Peyer's patch (tissue), 4 donors: ENCODE results near the gene GABRG3.

Experiments
- POLR2A ChIP-seq, 2 donors: fragments of 450-650 bp; IDR thresholded peaks; one replicate each; pipeline ENCODE4 v1.5.1; 2017; ENCODE audit warnings: antibody characterized with exemption in 2 of 2, mild to moderate bottlenecking in 2 of 2, moderate library complexity in 2 of 2
- TF ChIP-seq, protein P1 (sequence below), 6 experiments: fragments of 450-650 bp in 4 of 6; fragments of 200-600 bp in 2 of 6; sonication (generic) in 1 of 6; IDR thresholded peaks; one replicate each; pipeline ENCODE4 v1.5.1; 2017 to 2019; ENCODE audit warnings: antibody characterized with exemption in 6 of 6, mild to moderate bottlenecking in 3 of 6, moderate library complexity in 1 of 6

DNA sequence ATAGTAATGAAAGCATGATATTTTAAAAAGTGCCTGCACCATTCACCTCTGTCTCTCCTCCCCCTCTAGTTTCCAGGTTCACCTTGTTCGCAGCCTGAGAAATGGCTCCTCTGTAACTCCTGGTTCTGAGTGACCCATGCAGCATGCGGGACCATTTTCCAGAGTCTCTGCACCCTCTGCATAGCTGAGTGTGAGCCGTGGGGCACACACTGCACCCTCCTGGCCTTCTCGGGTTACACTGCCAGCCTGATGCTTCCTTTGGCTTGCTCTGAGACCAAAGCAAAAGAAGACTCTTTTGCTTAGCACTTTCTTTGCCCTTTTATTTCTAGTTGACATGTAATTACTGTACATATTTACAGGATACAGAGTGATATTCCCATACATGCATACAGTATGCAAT is 287.3 kb downstream of the GABRG3 start:
- TF ChIP-seq, protein P1, sequence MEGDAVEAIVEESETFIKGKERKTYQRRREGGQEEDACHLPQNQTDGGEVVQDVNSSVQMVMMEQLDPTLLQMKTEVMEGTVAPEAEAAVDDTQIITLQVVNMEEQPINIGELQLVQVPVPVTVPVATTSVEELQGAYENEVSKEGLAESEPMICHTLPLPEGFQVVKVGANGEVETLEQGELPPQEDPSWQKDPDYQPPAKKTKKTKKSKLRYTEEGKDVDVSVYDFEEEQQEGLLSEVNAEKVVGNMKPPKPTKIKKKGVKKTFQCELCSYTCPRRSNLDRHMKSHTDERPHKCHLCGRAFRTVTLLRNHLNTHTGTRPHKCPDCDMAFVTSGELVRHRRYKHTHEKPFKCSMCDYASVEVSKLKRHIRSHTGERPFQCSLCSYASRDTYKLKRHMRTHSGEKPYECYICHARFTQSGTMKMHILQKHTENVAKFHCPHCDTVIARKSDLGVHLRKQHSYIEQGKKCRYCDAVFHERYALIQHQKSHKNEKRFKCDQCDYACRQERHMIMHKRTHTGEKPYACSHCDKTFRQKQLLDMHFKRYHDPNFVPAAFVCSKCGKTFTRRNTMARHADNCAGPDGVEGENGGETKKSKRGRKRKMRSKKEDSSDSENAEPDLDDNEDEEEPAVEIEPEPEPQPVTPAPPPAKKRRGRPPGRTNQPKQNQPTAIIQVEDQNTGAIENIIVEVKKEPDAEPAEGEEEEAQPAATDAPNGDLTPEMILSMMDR (IDR thresholded peaks at IDR 0.05), result no peak
- no peak for TF ChIP-seq POLR2A (IDR thresholded peaks at IDR 0.05)
